Stimulated activated CD8-positive, alpha-beta memory T cell treated with anti-CD3 and anti-CD28 coated beads, Interleukin-7, amount 100 ng/mL, for 1 hour (primary cell): ENCODE measurements around the gene SLC30A9.

ENCODE experiments used
- DNase-seq, 2 donors: peaks; one replicate each; pipeline ENCODE4 v3.0.0-alpha.2; 2020; ENCODE audit warnings: low read depth in 2 of 2

The SLC30A9 gene

GRCh38 chr4:41999321-41999720 is 9.0 kb downstream of the SLC30A9 start:
- DNase-seq = no peak

GRCh38 chr4:42008011-42008786 is 17.9 kb downstream of the SLC30A9 start:
- DNase-seq = no peak

- DNase-seq = no peak
Observed at GRCh38 chr4:42015438-42015837, 25.1 kb downstream of the SLC30A9 start.

GRCh38 chr4:42018451-42018850 is 28.1 kb downstream of the SLC30A9 start:
- no peak for DNase-seq

GRCh38 chr4:42048394-42048793 is 58.1 kb downstream of the SLC30A9 start:
- no peak for DNase-seq

GRCh38 chr4:42050516-42051249 is 60.4 kb downstream of the SLC30A9 start:
- DNase-seq = no peak

- DNase-seq = no peak
Observed at GRCh38 chr4:42066402-42066801, 76.1 kb downstream of the SLC30A9 start.

- DNase-seq = no peak
Observed at GRCh38 chr4:42067264-42067663, 76.9 kb downstream of the SLC30A9 start.

- no peak for DNase-seq
Observed at GRCh38 chr4:42070463-42070862, 80.1 kb downstream of the SLC30A9 start.

GRCh38 chr4:42074294-42074693 is 84.0 kb downstream of the SLC30A9 start:
- no peak for DNase-seq

- no peak for DNase-seq
Observed at GRCh38 chr4:42078184-42078801, 88.0 kb downstream of the SLC30A9 start.

GRCh38 chr4:42080306-42080705 is 90.0 kb downstream of the SLC30A9 start:
- DNase-seq = no peak

GRCh38 chr4:42083816-42084215 is 93.5 kb downstream of the SLC30A9 start:
- no peak for DNase-seq

- no peak for DNase-seq
Observed at GRCh38 chr4:42088386-42088785, 98.1 kb downstream of the SLC30A9 start.

- no peak for DNase-seq
Observed at GRCh38 chr4:42101446-42101975, 111.2 kb downstream of the SLC30A9 start.

GRCh38 chr4:42104521-42104920 is 114.2 kb downstream of the SLC30A9 start:
- no peak for DNase-seq

- no peak for DNase-seq
Observed at GRCh38 chr4:42112846-42113245, 122.5 kb downstream of the SLC30A9 start.

- DNase-seq = no peak
Observed at GRCh38 chr4:42119886-42120285, 129.6 kb downstream of the SLC30A9 start.

- DNase-seq = no peak
Observed at GRCh38 chr4:42122237-42122636, 131.9 kb downstream of the SLC30A9 start.

GRCh38 chr4:42123071-42123644 is 132.8 kb downstream of the SLC30A9 start:
- no peak for DNase-seq

- no peak for DNase-seq
Observed at GRCh38 chr4:42132099-42132498, 141.8 kb downstream of the SLC30A9 start.

- DNase-seq = no peak
Observed at GRCh38 chr4:42133006-42133405, 142.7 kb downstream of the SLC30A9 start.
